Astrocyte of the cerebellum (primary cell): ENCODE data around the gene MYADML2.

ENCODE experiments used
- DNase-seq: peaks from one replicate; pipeline ENCODE4 v3.0.0-alpha.2; 2011; ENCODE audit warnings: low read depth
- H3K4me3 ChIP-seq: 2 replicates; pipeline ENCODE4 v1.5.1; 2011; ENCODE audit warnings: mild to moderate bottlenecking, low read depth, low read length, moderate library complexity
- in situ Hi-C: cut with HindIII; loops from 2 replicates; pipeline ENCODE4 v1.10.0; 2017; ENCODE audit warnings: low sequenced_read_pairs
- TF ChIP-seq, protein P1 (sequence below): IDR thresholded peaks from 2 replicates; pipeline ENCODE4 v1.5.1; 2012; ENCODE audit warnings: low read length, low read depth, moderate library complexity, mild to moderate bottlenecking; ENCODE audit errors: missing control alignments

The MYADML2 gene

DNA sequence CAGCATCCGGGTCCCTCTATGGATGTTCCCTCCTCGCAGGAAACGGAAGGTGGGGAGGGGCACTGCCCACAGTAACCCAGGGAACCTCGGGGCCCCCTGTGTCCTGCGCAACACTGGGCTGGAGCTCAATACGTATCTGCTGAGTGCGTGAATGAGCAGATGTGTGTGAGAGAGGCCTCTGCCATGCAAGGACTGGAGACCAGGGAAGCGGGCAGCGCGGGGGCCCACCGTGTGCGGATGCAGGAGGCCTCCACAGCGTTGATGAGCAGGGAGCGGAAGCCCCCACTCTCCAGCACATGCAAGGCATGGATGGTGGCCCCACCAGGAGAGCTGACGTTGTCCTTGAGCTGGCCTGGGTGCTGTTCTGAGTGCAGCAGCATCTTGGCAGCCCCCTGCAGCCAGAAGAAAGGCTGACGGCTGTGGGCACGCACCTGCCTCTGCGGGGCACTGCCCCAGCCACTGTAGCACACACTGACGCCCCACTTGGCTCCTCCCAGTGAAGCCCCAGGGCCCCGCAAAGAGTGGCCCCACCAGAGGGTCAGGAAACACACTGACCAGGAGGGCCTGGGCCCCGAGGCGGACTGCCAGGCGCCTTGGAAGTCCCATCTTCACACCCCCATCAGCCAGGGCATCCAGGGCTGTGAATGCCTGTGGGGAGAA, 12.8 kb downstream of the MYADML2 start:
- in situ Hi-C loops: no loop called here
- H3K4me3 ChIP-seq: no peak overlapping the region
- TF ChIP-seq, protein P1, sequence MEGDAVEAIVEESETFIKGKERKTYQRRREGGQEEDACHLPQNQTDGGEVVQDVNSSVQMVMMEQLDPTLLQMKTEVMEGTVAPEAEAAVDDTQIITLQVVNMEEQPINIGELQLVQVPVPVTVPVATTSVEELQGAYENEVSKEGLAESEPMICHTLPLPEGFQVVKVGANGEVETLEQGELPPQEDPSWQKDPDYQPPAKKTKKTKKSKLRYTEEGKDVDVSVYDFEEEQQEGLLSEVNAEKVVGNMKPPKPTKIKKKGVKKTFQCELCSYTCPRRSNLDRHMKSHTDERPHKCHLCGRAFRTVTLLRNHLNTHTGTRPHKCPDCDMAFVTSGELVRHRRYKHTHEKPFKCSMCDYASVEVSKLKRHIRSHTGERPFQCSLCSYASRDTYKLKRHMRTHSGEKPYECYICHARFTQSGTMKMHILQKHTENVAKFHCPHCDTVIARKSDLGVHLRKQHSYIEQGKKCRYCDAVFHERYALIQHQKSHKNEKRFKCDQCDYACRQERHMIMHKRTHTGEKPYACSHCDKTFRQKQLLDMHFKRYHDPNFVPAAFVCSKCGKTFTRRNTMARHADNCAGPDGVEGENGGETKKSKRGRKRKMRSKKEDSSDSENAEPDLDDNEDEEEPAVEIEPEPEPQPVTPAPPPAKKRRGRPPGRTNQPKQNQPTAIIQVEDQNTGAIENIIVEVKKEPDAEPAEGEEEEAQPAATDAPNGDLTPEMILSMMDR: no peak
- no peak for DNase-seq

- no peak for DNase-seq
- TF ChIP-seq, protein P1: no peak
- in situ Hi-C loops: no loop called here
- no peak overlapping the region for H3K4me3 ChIP-seq
Observed at GRCh38 chr17:81933178-81933699, 13.8 kb downstream of the MYADML2 start.

GRCh38 chr17:81932333-81932983, 14.6 kb downstream of the MYADML2 start:
- DNase-seq: no peak
- H3K4me3 ChIP-seq: no peak overlapping the region
- in situ Hi-C loops: no loop called here
- TF ChIP-seq, protein P1: no peak

DNA sequence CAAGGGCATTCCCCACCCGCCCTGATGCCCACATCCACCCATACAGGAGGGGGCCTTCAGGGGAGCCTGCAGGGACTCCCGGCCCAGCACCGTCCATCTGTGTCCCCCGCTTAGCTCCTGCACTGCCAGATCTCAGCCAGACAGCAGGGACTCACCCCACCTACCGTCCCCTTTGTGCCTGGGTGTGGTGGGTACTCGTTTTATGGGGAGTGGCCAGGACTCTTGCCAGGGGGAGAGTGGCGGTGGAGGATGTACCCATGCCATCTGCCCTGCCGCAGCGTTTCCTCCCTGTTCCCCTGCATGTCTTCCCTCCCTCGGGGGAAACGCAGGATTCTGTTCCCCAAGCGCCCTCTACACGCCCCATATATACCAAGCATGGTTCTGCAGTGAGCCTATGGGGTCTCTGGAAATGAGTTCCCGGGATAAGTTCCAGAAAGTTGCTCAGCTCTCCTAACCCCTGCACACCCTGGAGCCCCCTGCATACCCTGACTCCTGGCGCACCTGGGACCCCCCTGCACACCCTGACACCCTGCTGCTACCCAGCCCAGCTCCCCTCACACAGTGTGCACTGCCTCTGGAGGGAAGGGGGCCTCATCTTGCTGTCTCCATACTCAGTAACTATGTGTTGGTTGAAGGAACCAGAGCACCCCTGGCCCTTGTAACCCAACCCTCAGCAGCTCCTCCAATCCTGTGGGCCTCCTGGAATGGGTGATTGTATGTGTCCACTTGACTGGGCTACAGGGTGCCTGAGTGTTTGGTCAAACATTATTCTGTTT, 15.3 kb downstream of the MYADML2 start:
- in situ Hi-C loops: no loop called here
- no peak overlapping the region for H3K4me3 ChIP-seq
- DNase-seq: no peak
- TF ChIP-seq, protein P1: no peak

GRCh38 chr17:81931189-81931556, 15.9 kb downstream of the MYADML2 start:
- TF ChIP-seq, protein P1: no peak
- in situ Hi-C loops: no loop called here
- DNase-seq: no peak
- no peak overlapping the region for H3K4me3 ChIP-seq
